ENCODE measurements around the gene SREBF1.

The SREBF1 gene

DNA sequence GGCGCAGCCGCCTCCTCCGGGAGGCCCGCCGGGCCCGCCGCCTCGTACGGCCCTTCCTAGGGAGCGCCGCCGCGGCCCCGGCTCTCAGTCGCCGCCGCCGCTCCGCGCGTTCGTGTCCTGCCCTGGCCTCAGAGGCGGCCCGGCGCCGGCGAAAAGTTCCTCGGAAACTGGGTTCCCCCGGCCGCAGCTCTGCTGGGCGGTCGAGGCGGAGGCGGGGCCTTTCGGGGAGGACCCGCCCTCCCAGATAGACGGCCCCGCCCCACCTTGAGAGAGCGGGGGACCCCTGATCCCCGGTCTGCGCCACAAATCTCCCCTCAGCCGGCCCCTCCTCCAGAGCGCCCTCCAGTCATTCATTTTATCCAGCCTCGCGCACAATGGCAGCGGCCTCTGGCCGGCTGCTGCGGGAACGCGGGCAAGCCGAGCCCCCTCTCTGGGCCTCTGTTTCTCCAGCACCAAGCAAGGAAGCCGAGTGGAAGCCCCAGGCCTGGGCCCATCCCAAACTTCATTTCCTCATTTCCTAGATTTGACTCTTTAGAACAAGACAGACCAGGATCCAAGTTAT is at the start of gene SREBF1:
SREBF1 (minus strand) TSS at position 169 of the 562 bp plus-strand sequence. CDS start 169 bp downstream, outside the sequence.
- peak; percentile 59 for DNase-seq

DNA sequence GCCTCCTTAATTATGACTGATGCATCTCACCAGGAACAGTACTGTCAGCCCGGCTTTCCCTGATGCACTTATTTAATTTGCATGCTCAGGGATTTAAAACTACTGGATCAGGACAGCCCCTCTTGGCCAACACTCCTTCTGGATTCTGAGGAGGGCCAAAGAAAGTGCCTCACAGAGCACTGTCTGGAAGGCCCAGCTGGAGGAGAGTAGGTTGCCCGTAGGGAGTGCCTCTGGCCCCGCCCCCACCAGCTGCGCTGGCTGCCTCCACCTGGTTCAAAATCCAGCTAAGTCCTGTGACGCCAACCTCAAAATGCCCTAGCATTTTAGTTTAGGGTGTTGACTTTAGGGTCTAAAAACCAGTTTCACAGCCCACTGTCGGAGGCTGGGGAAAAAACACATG is 49.4 kb upstream of the SREBF1 start:
- DNase-seq = no peak

DNA sequence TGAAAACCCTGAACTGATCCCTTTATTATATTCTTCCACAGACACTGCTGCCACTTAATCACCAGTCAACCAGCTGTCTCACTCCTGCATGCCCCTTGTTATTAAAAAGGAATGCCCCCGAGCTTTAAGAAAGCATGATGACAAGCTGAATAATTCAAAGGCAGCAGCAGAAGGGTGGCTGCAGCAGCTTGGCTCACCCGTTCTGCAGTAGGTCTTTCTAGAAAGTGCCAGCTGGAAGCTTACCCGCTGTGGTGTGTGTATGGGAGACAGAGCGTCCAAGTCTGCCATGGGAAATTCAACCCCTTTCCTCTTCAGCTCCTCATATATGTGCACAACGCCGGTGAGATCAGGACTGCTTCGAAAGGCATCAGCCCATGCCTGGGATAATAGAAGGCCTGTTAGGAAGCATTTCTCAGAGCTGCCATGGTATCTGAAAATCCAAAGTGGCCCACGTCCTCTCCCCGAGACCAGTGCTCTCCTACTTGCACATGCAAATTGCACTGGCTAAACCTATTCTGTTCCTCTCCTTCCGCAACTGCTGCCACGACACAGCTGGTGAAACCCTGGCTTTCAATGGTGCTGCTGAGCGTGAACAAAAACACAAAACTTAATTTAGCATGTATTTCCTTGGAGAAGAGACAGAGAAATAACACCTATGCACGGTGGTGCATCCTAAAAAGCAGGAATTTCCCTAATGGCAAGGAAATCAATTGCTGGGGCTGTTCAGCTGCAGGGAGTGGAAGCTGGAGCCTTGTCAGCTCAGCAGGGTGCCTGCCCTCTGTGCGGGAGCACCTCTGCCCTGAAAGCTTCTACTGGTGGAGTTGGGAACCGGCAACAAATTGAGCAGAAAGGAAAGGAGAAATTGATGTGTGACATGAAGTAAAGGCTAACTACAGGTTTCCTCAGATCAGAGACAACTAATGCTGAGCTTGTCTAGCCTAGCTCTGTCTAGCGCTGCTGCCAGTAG is 47.9 kb upstream of the SREBF1 start:
- DNase-seq = no peak

DNA sequence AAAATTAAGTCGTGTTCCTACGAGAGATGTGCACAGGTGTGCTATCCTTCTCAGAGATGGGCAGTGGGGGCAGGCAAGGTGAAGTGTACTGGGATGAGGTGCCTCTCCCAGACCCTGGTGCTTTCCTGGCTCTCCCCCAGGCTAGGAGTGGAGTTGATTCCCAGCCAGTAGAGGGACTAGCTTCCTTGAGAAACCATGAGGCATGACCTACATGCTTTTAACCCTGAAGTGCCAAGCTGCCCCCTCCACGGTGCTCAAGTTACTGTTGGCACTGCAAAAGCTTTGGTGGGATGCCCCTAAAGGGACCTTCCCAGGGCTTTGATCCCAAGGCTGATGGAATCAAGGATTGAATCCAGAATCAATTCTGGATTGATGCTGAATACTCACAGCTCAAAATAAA is 47.0 kb upstream of the SREBF1 start:
- no peak for DNase-seq

DNA sequence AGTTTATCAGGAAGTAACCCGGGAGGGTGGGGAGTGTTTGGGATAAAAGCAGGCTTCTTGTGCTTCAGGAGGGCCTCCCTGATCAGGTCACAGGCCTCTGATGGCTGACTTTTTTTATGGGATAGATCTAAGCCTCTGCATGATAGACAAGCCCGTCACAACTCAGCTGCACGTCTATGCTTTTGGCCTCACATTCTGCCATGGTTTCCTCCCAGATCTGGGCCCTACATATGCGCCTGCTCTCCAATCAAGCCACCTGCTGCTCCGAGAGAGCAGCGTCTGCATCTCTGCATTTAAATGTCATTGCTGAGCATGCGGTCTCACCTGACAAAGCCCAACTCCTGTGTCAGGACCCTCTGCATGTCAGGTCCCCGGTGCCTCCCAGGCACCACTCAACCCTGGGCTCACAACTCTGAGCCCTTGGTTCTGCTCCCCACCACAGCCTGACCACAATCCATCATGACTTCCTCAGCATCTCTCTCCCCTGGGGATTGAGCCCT is 45.3 kb upstream of the SREBF1 start:
- DNase-seq = no peak

DNA sequence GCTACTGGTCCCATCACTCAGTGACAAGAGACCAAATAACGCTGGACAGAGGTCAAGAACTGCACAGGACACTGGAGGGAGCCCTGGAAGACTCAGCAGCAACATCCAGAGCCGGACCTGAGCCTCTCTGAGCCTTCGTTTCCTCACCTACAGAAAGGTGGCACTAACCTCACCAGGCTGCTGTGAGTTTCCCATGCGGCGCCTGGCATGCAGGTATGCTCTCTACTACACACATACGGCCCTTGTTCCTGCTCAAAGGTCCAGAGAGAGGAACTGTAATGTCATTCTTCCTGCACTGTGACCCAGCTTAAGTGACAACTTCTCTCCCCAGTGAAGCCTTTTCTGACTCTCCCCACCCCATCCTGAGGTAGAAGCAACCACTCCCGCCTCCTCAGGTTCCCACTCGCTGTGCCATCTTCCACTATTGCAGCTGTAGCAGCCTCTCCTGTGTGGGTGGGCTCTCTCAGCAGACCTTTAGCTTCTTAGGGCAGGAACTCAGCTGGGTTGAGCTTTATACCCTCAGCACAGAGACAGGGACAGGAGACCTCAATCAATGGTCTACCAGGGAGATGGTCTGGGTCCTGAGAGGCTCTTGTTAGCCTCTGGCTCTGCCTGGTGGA is 43.9 kb upstream of the SREBF1 start:
- no peak for DNase-seq

DNA sequence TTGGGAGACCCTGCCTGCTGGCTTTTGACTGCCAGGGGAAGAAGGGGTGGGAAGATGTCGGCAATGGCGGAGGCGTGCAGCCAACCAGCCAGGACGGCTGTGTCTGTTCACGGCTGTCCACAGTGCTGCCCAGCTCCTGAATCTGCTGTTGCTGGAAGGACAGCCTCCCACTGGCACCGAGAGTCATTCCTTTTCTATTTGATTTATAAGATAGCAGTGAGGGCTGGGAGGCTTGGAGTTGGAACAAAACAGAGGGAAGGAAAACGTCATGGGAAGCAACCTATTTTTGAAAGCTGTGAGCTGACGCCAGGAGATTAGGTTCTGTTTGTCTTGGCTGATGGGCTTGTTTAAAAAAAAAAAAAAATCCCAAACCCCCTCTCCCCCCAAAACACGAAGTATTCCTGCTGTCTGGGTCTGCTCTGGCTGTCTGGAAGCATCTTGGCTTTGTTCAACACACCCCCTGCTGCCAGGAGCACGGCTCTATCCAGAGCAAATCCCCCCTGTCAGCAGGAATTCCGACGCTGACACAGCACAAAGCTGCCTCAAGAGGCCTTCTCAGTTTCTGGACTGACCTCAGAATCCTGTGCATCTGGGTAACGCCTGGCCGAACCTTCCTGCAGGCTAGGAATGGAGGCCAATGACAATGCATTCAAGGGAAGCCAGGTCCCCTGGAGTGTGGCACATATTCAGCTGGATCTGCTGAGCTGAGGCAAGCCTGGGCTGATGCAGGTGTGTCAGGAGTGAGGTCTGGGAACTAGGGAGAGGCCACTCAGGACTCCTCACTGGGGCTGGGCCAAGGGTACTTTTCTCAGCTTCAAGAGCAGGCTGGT is 41.0 kb upstream of the SREBF1 start:
- DNase-seq = no peak

DNA sequence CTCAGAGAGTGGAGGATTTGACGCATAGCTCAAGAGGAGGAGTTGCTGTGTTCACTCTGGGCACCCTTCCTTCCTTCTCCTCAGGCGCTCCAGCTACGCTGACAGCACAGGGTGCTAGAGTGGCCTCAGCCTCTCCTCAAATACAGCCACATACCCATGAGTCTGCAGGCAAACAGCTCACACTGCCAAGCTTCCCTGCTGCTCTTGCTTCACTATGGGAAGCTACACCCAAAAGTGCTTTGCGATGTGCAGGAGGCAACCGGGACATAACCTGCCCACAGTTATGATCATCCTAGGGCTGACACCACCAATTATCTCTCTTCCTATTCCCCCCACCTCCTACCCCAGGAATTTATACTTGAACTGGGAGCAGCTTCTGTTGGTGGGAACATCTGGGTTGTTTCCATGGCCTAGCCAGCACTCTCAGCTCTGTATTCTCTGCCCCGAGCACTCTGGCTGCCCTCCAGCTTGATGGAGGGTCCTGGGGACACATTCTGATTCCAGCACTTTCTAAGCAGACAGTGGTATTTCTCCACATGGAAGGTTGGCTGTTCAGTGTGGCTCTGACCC is 40.3 kb upstream of the SREBF1 start:
- DNase-seq = no peak

DNA sequence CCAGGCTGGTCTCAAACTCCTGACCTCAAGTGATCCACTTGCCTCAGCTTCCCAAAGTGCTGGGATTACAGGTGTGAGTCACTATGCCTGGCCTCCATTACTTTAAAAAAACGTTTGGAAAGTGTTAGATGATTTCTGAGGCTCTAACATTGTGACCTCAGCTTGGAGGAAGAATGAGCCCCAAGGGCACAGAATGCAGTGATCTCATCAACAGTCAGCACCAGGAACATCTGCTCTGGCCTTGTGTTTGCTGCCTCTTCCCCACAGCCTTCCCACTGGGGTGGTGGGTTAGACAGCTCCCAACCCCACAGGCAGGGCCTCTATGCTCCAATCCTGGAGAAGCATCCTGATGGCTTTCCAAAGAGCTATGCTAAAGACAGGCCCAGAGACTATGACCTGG is 37.7 kb upstream of the SREBF1 start:
- DNase-seq = no peak

DNA sequence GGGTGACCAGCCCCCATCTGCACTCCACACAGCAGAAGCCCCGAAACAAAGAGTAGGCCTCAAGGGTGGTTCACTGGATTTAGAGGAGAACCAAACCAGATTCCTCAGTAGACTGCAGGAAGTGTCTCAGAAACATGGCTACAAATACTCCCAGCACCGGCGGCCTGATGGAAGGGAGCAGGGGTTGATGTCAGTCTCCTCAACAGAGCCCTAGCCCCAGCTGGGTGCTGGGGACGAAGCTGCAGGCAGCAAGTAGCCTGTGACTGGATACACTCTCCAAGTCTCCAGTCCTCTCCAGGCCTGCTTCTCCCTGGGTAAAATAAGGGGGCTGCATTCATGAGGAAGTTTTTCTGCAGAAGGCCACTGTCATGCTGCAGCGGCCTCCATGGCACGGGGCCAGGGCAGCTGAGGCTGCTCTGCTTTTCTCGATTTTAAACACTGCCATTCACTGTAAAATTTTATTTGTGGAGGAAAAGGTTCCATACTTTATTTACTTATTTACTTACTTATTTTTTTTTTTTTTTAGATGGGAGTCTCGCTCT is 36.7 kb upstream of the SREBF1 start:
- DNase-seq = no peak

DNA sequence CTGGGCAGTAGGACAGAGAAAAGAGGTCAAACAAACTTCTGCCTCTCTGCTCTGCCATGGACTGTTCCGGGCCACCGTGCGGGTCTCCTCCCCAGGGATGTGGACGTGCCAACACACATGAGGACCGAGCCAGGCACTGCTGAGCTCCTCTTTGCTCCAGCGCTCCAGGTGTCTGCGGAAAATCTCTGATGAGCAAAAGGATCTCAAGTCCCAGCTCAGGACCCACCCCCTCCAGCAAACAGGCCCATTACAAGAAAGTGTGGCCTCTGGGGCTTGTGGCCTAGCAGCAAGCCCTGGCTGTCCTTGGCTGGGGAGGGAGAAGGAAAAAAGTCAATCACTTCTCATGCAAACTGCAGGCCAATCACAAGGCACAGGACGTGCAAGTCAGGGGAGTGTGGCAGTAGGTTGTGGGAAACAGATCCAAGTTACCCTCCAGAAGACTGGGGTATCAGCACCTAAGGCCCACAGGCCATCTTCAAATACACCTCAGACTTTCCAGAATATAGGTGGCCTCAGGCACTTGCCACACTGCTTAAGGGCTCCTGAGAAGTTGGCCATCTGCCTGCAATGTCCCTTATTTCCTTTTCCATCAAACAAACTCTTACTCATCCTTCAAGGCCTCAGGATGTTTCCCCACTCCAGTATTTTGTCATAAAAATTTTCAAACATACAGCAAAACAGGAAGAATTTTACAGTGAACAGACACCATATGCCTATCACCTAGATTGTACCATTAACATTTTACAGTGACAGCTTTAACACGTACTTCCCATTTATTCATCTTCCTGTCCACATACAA is 36.0 kb upstream of the SREBF1 start:
- no peak for DNase-seq

DNA sequence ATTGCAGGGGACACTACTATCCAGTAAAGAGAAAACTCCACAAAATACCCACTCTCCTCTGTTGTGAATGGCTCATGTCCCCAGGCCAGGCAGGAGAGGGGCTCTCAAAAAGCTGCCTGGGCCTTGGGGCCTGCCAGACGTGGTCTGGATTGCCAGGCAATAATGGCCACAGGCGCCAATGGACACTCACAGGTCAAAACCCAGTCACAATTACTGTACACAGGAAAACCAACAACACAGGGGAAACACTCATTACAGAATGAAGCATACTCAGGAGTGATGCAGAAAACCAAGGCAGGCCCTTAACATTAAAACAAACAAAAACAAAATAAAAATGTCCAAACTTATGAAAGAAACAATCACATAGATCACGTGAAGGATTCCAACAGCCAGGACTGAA is 35.1 kb upstream of the SREBF1 start:
- DNase-seq = no peak

DNA sequence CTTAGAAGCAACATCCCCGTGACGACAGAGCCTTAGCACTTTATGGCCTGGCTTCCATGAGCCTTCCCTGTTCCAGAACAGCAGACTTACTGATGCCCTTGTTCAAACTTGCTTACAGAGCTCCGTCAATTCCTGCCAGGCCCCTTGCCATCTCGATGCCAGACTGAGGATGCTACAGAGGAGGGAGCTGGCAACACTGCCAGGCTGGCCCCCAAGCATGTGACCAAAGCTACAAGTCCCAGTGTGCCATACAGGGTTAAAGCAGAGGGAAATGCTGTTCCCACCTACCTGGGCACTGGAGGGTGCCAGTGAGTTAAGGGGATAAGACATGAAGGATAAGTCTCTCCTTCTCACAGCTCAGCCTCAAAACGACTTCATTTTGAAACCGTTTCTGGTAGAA is 33.5 kb upstream of the SREBF1 start:
- no peak for DNase-seq

DNA sequence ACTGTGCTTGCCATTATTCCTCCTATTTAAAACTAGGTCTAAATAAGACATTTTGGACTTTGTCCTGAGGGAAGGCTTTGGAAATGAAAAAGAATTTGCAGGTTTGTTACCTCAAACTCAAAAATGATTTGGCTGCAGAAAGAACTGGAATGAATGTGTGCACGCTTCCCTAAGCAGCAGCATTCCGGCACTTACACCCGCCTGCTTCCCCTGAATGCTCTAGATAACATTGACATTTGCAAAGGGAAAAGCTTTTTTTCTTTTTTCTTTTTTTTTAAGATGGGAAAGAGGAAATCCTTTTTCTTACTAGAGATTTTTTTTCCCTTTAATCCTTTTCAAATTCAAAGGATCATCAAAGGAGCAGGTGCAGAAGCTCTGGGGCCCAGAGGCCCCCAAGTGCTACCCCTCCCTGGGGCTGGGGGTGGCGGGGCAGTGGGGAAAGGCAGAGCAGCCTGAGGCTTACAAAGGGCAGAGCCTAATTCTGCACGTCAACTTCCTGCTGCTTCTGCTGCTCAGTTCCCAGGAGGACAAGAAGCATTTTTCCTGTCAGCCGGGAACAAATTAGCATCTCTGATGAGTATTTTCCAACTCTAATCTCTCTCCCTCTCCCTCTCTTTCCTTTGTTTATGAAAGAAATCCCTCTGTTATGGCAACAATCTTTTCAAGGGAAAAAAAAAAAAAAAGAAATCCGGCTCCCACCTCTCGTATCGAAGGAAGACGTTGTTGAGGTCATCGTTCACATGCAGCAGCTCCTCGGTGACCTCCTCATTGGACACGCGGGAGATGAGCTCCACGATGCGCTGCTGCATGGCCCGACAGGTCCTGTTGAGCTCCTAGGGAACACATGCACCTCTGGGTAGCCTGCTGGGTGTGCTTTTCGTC is 32.1 kb upstream of the SREBF1 start:
- DNase-seq = no peak

DNA sequence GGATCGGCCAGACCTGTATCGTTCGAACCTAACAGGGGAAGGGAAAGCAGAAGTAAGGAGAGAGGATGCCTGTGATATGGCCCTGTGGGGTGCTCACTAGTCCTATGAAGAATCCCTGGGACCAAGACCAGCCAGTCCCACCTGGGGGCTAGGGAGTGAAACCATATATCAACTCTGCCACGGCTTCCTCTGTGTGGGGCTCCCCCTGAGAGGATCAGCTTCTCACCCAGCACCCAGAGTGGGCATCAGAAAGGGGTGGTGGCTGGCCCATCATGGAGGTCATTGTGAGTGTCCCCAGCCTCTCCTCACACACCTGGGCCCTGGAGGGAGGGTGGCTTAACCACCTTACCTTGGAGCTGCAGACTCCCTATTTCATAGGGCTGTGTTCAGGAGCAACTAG is 30.1 kb upstream of the SREBF1 start:
- DNase-seq = no peak

DNA sequence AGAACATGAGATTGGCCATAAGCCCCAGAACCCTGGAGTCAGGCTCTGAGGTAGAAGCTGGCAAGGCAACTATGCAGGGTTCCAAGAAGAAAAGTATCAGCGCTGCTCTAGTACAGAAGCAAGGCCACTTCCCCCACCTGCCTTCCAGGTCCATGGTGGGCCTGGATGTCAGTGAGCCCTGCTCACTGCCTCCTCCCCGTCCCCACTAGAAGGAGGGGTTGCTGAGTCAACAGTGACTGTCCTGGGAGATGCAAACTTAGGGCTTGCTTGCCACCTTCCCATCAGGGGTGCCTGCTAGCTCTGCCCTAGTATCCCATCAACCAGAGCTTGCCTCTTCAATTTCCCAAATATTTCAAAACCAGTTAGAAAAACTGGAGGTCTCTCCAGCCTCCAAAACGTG is 29.6 kb upstream of the SREBF1 start:
- DNase-seq = no peak

DNA sequence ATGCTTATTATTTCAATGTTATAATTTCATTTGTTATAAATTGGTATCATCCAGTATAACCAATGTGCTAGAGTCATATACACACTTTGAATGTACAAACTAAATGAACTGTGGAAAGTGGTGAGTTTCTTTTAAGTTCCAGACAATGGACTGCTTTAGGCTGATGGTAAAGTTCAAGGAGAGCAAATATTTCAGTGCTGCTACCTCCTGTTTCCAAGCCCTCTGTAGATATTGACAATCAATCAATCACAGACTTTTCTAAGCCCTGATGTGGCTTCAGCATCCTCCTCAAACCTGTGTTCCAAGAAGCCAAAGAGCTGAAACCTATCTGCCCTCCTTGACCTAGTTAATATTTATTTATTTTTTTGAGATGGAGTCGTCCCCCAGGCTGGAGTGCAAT is 28.2 kb upstream of the SREBF1 start:
- no peak for DNase-seq

DNA sequence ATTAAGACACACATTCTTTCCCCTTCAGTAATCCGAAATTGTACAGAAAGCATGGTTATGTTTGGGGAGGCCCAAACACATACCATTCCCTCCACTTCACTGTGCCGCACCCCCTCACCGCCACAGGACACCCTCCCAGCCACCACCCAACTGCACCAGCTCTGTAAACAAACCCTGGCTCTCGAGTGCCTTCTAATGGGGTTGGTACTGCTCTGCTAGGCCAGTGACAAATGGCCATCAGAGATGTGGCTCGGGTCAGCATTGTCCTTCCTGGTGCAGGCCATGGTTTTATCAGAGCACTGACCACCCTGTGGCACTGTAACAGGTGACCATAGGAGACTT is 24.0 kb upstream of the SREBF1 start:
- no peak for DNase-seq

DNA sequence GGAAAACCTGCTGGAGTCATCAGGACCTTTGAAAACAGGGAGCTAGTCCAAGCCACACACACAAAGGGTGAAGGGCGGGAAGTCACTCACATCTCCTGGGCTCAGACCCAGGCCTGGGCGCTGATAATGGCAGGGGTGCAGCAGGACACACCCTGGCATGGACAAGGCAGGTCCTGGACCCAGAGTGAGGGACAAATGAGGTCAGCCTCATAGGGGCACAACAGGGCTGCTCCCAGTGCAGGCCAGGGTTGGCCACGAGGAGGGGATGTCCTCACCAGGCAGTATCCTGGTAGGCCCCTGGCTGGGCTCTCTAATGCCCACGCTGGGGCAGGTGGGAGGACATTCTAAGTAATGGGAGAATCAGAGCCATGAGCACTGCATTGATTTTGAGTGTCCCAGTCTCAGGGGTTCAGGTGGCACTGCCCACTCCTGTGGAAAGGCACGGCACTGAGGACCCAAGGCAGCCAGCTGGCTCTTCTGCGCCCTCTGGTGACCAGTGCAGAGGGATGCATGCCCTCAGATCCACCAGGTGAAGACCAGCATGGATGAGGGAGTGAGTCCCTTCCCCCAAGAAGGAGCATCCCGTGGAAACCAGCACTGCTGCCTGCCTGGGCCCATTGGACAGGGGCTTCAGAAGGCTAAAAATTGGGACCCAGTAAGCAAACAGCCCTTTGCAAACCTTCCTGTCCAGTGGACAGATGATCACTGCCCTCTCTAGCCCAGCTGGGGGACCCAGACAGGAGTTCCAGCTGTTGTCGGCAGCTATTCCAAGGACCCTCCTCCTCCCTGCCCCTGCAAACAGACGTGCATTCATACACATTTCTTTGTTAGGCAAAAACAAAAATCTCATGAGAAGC is 23.4 kb upstream of the SREBF1 start:
- DNase-seq = peak; percentile 60 to 67
